Esophagus squamous epithelium (tissue), 5 donors: ENCODE data around the gene KPNB1. TPM values are rescaled to one million over a fixed set of nuclear protein-coding genes. Genes with fewer than 3 reads are reported as not detected.
A peak's percentile ranks its signal among the peaks of the same experiment; 100 is the strongest.

Source experiments
- DNase-seq: peaks from one replicate; lab custom pipeline; 2025; lab: John Stamatoyannopoulos, UW
- H3K27ac ChIP-seq, 4 donors: fragments of 200-600 bp; sonication (generic); one replicate each; pipeline ENCODE4 v1.5.1; 2016 to 2019; ENCODE audit warnings: mild to moderate bottlenecking in 1 of 4
- H3K27me3 ChIP-seq, 4 donors: fragments of 200-600 bp; sonication (generic); 1 replicate in 3 of 4; 2 replicates in 1 of 4; pipeline versions ENCODE4 v1.5.1 to v1.6.0; 2017 to 2021; ENCODE audit warnings: antibody characterized with exemption in 1 of 4
- H3K36me3 ChIP-seq, 3 donors: fragments of 200-600 bp; sonication (generic); one replicate each; pipeline ENCODE4 v1.5.1; 2016 to 2019
- H3K4me1 ChIP-seq, 3 donors: fragments of 200-600 bp; sonication (generic); one replicate each; pipeline ENCODE4 v1.5.1; 2017 to 2019
- H3K4me3 ChIP-seq, 4 donors: fragments of 200-600 bp; sonication (generic); 1 replicate in 3 of 4; 2 replicates in 1 of 4; pipeline ENCODE4 v1.5.1; 2016 to 2019; ENCODE audit warnings: mild to moderate bottlenecking in 2 of 4, moderate library complexity in 1 of 4
- H3K9me3 ChIP-seq, 3 donors: fragments of 200-600 bp; sonication (generic); one replicate each; pipeline ENCODE4 v1.5.1; 2016 to 2019
- POLR2A ChIP-seq, 4 donors: fragments of 450-650 bp; IDR thresholded peaks; one replicate each; pipeline ENCODE4 v1.6.1; 2017; ENCODE audit warnings: antibody characterized with exemption in 4 of 4, mild to moderate bottlenecking in 4 of 4, moderate library complexity in 3 of 4
- WGBS, 2 donors: methylation state at CpG; one replicate each; pipeline ENCODE4 v1.1.5; 2018; 5-methylcytosine and 5-hydroxymethylcytosine counted together
- intact Hi-C: fragments of 100-400 bp; cut with DNase I; formaldehyde crosslinking; loops from one replicate; pipeline ENCODE4 v1.15.0; 2022
- total RNA-seq, 4 donors: library from RNA; depleted of rRNA; stranded (reverse); fragments of >200 nt; gene quantifications; one replicate each; pipeline ENCODE4 v1.1.0, GENCODE V29; 2016
- TF ChIP-seq, protein P1 (sequence below), 6 experiments: fragments of 450-650 bp in 4 of 6; fragments of 200-600 bp in 2 of 6; sonication (generic) in 2 of 6; IDR thresholded peaks; one replicate each; pipeline ENCODE4 v1.5.1; 2016 to 2019; ENCODE audit warnings: antibody characterized with exemption in 6 of 6, mild to moderate bottlenecking in 4 of 6, moderate library complexity in 4 of 6
- donor health status: DM: yes; HTN: yes; CAD: no.

KPNB1 gene
- total RNA-seq, 4 donors from 2014 or later, result 148 to 233 (median 186) TPM

DNA sequence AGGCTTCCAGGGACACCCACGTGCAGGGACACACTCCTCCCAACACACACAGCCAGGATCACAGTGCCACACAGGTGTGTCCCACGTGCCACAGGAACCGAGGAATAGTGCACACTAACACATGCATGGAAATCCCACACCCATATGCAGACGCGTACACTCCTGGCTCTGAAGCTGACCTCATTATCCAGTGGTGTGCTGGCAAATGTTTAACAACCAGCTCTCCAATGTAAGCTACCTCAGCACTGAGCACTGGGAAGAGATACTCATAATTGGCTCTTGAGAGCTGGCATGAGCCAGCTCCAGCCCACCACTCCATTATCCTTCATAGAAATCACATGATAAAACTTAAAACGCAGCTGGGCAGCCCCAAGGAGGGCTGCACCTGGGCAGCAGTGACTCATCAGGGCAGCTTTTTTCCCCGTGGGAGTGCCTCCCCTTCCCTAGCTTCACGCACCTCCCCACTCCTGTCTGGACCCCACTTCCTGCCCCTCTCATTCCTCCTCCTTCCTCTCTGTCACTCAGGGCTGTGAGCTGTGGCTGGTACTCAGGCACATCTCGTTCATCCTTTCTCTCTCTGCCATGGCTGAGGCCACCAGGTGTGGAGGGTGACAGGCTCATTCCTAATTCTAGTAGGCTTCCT is 68.4 kb downstream of the KPNB1 start:
- Histone ChIP-seq H3K36me3 (no peaks in the 10 kb centered on the region), H3K4me1 (peaks cover 10 to 24% (median 12%) of the 10 kb centered on the region in 3 donors), H3K4me3 (no peak overlapping the region), H3K27me3 (peaks cover 0 to 81% (median 8%) of the 10 kb centered on the region in 4 donors), H3K9me3 (no peaks in the 10 kb centered on the region), H3K27ac (no peak overlapping the region)
- WGBS, 2 donors, result 18 to 24% methylated on average over 9 of the region's 9 CpGs
- TF ChIP-seq POLR2A (IDR thresholded peaks at IDR 0.05), result no peak
- intact Hi-C loops, result loop anchor here (10.0 kb wide), 1 partner anchor 77 kb away; no protein-coding TSS in a partner anchor
- DNase-seq, result no peak

- H3K27me3 ChIP-seq, result peaks cover 0 to 81% (median 8%) of the 10 kb centered on the region in 4 donors
- intact Hi-C loops, result loop anchor here (10.0 kb wide), 1 partner anchor 76 kb away; no protein-coding TSS in a partner anchor
These were observed 69.1 kb downstream of the KPNB1 start for GRCh38 chr17:47718634-47719405.

DNA sequence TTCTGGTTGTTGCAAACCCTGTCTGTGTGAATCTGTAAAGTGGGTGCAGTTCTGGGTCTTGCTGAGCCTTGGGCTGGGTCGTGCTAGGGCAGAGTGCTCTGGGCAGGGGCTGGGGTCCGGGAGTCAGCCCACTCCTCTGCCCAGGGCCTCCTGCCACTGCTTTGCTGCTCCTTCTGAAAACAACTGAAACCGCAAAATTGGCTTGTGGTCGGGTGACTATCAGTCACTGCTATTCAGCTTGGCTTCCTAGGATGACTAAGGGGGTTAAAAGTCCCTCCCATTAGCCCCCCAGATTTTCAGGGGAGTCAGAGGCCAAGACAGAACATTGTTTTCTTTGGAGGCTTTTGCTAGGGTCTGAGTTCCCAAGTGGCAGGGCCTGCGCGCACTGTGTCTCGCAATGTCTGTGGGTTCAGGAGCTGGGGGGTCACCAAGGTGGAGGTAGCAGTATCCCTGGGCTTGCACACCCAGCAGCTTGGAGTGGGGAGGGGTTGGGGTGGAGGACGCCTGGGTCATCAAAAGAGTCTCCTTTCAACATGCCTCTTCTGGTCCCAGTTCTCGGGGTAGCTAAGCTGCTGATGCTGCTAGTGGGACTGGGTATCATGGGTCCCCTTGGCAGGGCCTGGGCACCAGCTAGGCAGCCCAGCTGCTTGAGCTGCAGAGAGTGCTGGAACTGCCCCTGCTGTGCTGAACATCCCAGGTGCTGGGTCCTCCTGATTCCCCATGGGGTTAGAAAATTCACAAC is 69.9 kb downstream of the KPNB1 start:
- intact Hi-C loops, result loop anchor here (10.0 kb wide), 1 partner anchor 75 kb away; no protein-coding TSS in a partner anchor
- peaks cover 0 to 81% (median 8%) of the 10 kb centered on the region in 4 donors for H3K27me3 ChIP-seq
- DNase-seq, result no peak

More at GRCh38 chr17:47718634-47719405, 69.1 kb downstream of the KPNB1 start:
- no peaks in the 10 kb centered on the region for H3K36me3 ChIP-seq
- H3K4me3 ChIP-seq, result no peak overlapping the region
- WGBS, 2 donors, result 52% methylated on average over 5 to 8 of the region's 8 CpGs
- H3K27ac ChIP-seq, result no peak overlapping the region
- peaks cover 10 to 24% (median 12%) of the 10 kb centered on the region in 3 donors for H3K4me1 ChIP-seq
- no peaks in the 10 kb centered on the region for H3K9me3 ChIP-seq
- no peak for DNase-seq
- TF ChIP-seq, protein P1, sequence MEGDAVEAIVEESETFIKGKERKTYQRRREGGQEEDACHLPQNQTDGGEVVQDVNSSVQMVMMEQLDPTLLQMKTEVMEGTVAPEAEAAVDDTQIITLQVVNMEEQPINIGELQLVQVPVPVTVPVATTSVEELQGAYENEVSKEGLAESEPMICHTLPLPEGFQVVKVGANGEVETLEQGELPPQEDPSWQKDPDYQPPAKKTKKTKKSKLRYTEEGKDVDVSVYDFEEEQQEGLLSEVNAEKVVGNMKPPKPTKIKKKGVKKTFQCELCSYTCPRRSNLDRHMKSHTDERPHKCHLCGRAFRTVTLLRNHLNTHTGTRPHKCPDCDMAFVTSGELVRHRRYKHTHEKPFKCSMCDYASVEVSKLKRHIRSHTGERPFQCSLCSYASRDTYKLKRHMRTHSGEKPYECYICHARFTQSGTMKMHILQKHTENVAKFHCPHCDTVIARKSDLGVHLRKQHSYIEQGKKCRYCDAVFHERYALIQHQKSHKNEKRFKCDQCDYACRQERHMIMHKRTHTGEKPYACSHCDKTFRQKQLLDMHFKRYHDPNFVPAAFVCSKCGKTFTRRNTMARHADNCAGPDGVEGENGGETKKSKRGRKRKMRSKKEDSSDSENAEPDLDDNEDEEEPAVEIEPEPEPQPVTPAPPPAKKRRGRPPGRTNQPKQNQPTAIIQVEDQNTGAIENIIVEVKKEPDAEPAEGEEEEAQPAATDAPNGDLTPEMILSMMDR (IDR thresholded peaks at IDR 0.05), result no peak
- no peak for TF ChIP-seq POLR2A (IDR thresholded peaks at IDR 0.05)

DNA sequence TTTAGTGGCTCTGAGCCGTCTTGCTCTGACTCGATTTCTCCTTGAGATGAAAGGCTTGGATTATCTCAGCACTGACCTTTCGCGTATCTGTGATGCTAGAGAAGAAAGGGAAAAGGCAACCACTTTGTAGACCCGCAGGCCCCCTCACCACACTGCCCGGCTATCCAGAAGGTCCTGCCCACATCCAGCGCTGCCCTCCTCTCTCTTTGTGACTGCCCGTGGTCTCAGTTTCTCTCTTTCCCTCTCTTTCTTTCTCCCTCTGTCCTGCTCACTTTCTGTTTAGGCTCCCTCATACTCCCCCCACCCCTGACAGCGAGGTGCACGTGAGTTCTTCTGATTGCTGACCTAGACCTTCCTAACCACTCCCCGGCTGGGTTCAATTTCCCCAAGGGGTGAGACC is 70.5 kb downstream of the KPNB1 start:
- no peak for DNase-seq
- Histone ChIP-seq H3K4me1 (peaks cover 10 to 24% (median 12%) of the 10 kb centered on the region in 3 donors), H3K36me3 (no peaks in the 10 kb centered on the region), H3K9me3 (no peaks in the 10 kb centered on the region), H3K4me3 (no peak overlapping the region), H3K27me3 (peaks cover 0 to 81% (median 8%) of the 10 kb centered on the region in 4 donors), H3K27ac (no peak overlapping the region)
- WGBS, 2 donors, result 48 to 57% methylated on average over 11 of the region's 11 CpGs
- intact Hi-C loops, result no loop called here
- TF ChIP-seq, protein P1 (IDR thresholded peaks at IDR 0.05), result no peak

More for the DNA sequence above, 69.9 kb downstream of the KPNB1 start:
- TF ChIP-seq, protein P1 (IDR thresholded peaks at IDR 0.05), result no peak
- TF ChIP-seq POLR2A (IDR thresholded peaks at IDR 0.05), result no peak
- Histone ChIP-seq H3K36me3 (no peaks in the 10 kb centered on the region), H3K4me1 (peaks cover 10 to 24% (median 12%) of the 10 kb centered on the region in 3 donors), H3K27ac (no peak overlapping the region), H3K4me3 (no peak overlapping the region), H3K9me3 (no peaks in the 10 kb centered on the region)
- 57 to 60% methylated on average over 2 to 6 of the region's 9 CpGs for WGBS, 2 donors

DNA sequence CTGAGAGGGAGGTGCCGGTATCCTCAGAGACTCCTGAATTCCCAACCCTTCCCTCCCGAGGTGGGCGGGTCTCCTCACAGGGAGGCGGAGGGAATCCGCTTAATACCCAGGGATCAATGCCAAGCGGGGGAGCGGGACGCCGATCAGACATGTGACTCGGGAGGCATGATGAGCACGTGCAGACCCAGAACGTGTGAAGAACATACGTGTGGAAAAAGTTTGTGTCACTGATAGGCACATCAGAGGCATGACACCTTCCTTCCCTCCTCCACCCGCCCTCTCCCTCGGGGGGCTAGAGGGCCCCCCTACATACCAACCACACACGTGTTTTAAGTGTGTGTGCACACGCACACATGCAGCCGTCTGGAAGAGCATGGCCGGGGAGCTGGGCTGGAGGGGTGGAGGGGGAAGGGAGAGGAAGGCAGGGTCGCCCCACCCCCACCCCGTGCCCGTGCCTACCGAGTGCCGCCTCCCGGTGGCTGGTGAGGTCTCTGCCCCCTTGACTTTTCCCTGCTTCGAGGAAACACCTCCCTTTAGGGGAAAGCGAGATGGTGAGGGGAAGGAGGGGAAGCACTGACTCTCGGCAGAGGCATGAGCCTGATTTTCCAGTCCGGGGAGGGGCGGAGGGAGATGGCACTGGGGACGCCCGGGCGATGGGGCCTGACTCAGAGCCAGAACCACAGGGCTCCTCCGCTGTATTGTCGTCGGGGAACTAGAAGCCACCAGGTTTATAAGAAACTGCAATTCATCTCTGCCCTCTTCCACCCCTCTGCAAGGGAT is 71.2 kb downstream of the KPNB1 start:
- Histone ChIP-seq H3K9me3 (no peaks in the 10 kb centered on the region), H3K4me1 (peaks cover 10 to 24% (median 12%) of the 10 kb centered on the region in 3 donors), H3K27ac (no peak overlapping the region), H3K27me3 (peaks cover 0 to 88% (median 8%) of the 10 kb centered on the region in 4 donors), H3K36me3 (no peaks in the 10 kb centered on the region), H3K4me3 (peak overlapping the region in 1 of 4 donors; percentile 25)
- WGBS, 2 donors, result 0 to 50% methylated on average over 2 to 10 of the region's 36 CpGs
- TF ChIP-seq, protein P1 (IDR thresholded peaks at IDR 0.05), result no peak
- no peak for TF ChIP-seq POLR2A (IDR thresholded peaks at IDR 0.05)
- intact Hi-C loops, result no loop called here
- DNase-seq, result no peak
